ENCODE results near the gene ELOVL5. TPM values are rescaled to one million over a fixed set of nuclear protein-coding genes. Genes with fewer than 3 reads are reported as not detected.

ELOVL5 gene
- polyA plus RNA-seq, 1 of the 3 experiments (the other 2 are of a cell fraction) = 31.9 TPM

DNA sequence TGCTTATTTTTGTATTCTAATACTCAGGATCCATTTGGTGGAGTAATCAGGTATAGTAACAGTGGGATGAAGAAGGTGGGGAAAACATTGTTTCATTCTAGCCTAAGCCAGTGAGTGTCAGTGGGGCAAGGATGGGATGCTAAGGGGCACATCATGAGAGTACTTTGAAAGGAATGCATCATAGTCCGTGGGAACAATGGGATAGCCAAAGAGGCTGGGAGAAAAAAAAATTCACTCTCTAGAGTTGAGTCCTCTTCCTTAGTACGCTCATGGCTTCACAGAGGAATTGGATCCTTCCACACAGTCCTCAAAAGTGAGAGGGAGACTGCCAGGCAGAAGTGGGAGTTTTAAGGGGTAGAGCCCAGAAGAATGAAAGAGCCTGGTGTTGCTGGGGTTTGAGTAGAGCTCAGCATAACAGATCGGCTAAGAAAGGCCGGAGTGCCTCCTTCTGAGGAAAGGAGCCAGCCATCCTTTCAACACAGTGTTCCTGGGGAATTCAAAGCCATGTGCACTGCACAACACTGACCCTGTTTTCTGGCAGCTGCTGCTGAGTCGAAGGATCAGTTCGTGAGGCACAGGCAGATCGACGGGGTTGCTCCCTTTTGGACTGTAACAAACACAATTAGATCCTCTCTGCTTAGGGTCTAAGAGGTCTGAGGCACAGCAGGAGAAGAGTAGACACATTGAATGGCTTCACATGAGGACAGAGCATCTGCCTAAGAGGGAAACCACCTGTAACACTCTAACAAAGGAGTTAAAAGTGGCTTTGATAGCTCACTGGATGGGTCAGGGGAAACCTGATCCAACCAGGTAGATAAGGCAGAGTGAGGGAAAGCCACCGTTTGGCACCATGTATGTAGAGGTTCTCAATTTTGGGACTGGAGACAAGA, 61.2 kb downstream of the ELOVL5 start:
- no peaks in the 10 kb centered on the region for H3K9me3 ChIP-seq
- no peak overlapping the region for H2AFZ ChIP-seq (ENCODE audit: low read depth)
- H3K9me2 ChIP-seq = no peaks in the 10 kb centered on the region
- no peak for TF ChIP-seq YY1 (IDR thresholded peaks at IDR 0.05; ENCODE audit: low read depth)
- TF ChIP-seq TEAD4 (IDR thresholded peaks at IDR 0.05; ENCODE audit: borderline replicate concordance, insufficient read depth) = no peak
- TF ChIP-seq ELF1 (IDR thresholded peaks at IDR 0.05) = no peak
- no peak for TF ChIP-seq NRF1 (IDR thresholded peaks at IDR 0.05; ENCODE audit: low read depth, low read length)
- no peak for TF ChIP-seq IRF3 (IDR thresholded peaks at IDR 0.05; ENCODE audit: low read depth, low read length)
- no peak for TF ChIP-seq FOXM1 (IDR thresholded peaks at IDR 0.05; ENCODE audit: low read depth)
- TF ChIP-seq TCF12 (IDR thresholded peaks at IDR 0.05) = no peak
- TF ChIP-seq RAD21 (IDR thresholded peaks at IDR 0.05; ENCODE audit: low read length) = no peak
- no peak for TF ChIP-seq JUND (IDR thresholded peaks at IDR 0.05)
- no peak for TF ChIP-seq EZH2phosphoT487 (IDR thresholded peaks at IDR 0.05; ENCODE audit: borderline replicate concordance, low read depth)
- TF ChIP-seq MXI1 (IDR thresholded peaks at IDR 0.05; ENCODE audit: low read depth, low read length) = no peak
- TF ChIP-seq, protein P1, sequence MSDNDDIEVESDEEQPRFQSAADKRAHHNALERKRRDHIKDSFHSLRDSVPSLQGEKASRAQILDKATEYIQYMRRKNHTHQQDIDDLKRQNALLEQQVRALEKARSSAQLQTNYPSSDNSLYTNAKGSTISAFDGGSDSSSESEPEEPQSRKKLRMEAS (IDR thresholded peaks at IDR 0.05; ENCODE audit: low read depth) = no peak
- TF ChIP-seq GATA2 (CRISPR knock-in tag; IDR thresholded peaks at IDR 0.05) = no peak
- TF ChIP-seq PBX3 (IDR thresholded peaks at IDR 0.05) = no peak
- TF ChIP-seq CTCF (IDR thresholded peaks at IDR 0.05) = no peak
- no peaks in the 10 kb centered on the region for H3K27me3 ChIP-seq (ENCODE audit: insufficient read depth)
- no peaks in the 10 kb centered on the region for H4K20me1 ChIP-seq (ENCODE audit: insufficient read depth)
- peaks cover 17% of the 10 kb centered on the region; the same call in 1 of the 2 replicates for H3K79me2 ChIP-seq (ENCODE audit: insufficient read depth)
- no peak overlapping the region for H3K27ac ChIP-seq (ENCODE audit: low read depth in 2 of 2, low read length in 1 of 2)
- H3K9ac ChIP-seq = no peak overlapping the region
- H3F3A ChIP-seq (replicated peaks; ENCODE audit: insufficient read depth) = no peaks in the 10 kb centered on the region
- peaks cover 14 to 29% of the 10 kb centered on the region in 2 experiments for H3K36me3 ChIP-seq (replicated peaks in 1 of 2; ENCODE audit: control insufficient read depth in 1 of 2, insufficient read depth in 2 of 2, low read length in 1 of 2)
- POLR2A ChIA-PET = no interaction called here
- DNase-seq = no peak
- CTCF ChIA-PET = interaction anchor here (0.7 kb wide), 1 partner anchor 115 kb away, joined by 3 read pairs; no protein-coding TSS in a partner anchor
- WGBS (ENCODE audit: low lambda C conversion rate) = 89% methylated on average over 9 of the region's 9 CpGs
- H3K4me1 ChIP-seq (ENCODE audit: control insufficient read depth in 1 of 2, insufficient read depth in 2 of 2, low read depth in 1 of 2, low read length in 1 of 2) = peaks cover 5% of the 10 kb centered on the region in 2 experiments
- no peak overlapping the region for H3K4me3 ChIP-seq (ENCODE audit: low read depth in 2 of 2, low read length in 1 of 2)
- H3K4me2 ChIP-seq = no peak overlapping the region

Data from SK-N-SH (cell line).